Heart left ventricle (tissue), 13 donors: ENCODE data around the gene YES1.

ENCODE experiments used
- CTCF ChIP-seq, 12 donors: fragments of 200-600 bp; sonication (generic) in 4 of 12; IDR thresholded peaks; one replicate each; pipeline versions ENCODE4 v1.5.0 to v1.8.0; 2018 to 2022; ENCODE audit warnings: antibody characterized with exemption in 12 of 12, mild to moderate bottlenecking in 5 of 12
- POLR2A ChIP-seq, 2 donors: fragments of 450-650 bp; IDR thresholded peaks; one replicate each; pipeline ENCODE4 v1.6.1; 2017; ENCODE audit warnings: antibody characterized with exemption in 2 of 2, mild to moderate bottlenecking in 2 of 2, moderate library complexity in 2 of 2
- donor health status: ischemic (EF 13 %, LVEDD 7.1; RV severe dilation, severe dysfunction).
- donor health status: DM: no; HTN: yes; CAD: no.
- donor health status: DM: no; HTN: no; CAD: no.
- donor health status: ischemic (EF 25% LVEDD 6.9; RV normal size, moderate dysfunction).
- donor health status: ischemic (EF 25% LVEDD 5.7; RV mildly dilated, moderate dysfunction).
- donor health status: ischemic (EF 35%, LVEDD 5.7; RV mildly dilated, moderate dysfunction).
- donor health status: nonischemic (EF 11% LVEDD 7.7; RV severe dilation, severe dysfunction).
- donor health status: DM: yes; HTN: yes; CAD: no.
- donor health status: PGD.
- donor health status: ischemic (EF 29% LVEDD 5.4; RV normal size, mild dysfunction).
- donor health status: nonischemic (EF 23%, LVEDD 6.1; RV moderate dilation, normal function).

GRCh38 chr18:808086-808485 lies 4.0 kb downstream of the YES1 start:
- TF ChIP-seq CTCF (IDR thresholded peaks at IDR 0.05): no peak
- TF ChIP-seq POLR2A (IDR thresholded peaks at IDR 0.05): no peak
